ENCODE results near the gene SV2B. TPM values are rescaled to one million over a fixed set of nuclear protein-coding genes. Genes with fewer than 3 reads are reported as not detected.

Gene SV2B
- polyA plus RNA-seq, 4 donors = 0.25 to 2.0 TPM; not detected in 2

GRCh38 chr15:91110407-91110806 lies 10.3 kb downstream of the SV2B start:
- Histone ChIP-seq H3K4me1 (ENCODE audit: control insufficient read depth in 3 of 3, insufficient read depth in 2 of 3, low read depth in 1 of 3, low read length in 2 of 3) (no peaks in the 10 kb centered on the region), H3K9me3 (ENCODE audit: control insufficient read depth in 2 of 2, insufficient read depth in 1 of 2, low read depth in 1 of 2, low read length in 1 of 2) (no peaks in the 10 kb centered on the region)
- WGBS, 3 donors = 78 to 84% (median 84%) methylated on average over 11 of the region's 11 CpGs

GRCh38 chr15:91113030-91113429 lies 13.0 kb downstream of the SV2B start:
- H3K36me3 ChIP-seq (ENCODE audit: control insufficient read depth in 3 of 3, insufficient read depth in 2 of 3, low read depth in 1 of 3, low read length in 3 of 3) = no peaks in the 10 kb centered on the region
- DNase-seq (no peak), FAIRE-seq (no peak)
- H3K4me3 ChIP-seq (ENCODE audit: low read depth in 1 of 3, low read length in 3 of 3) = no peak overlapping the region
- H3K4me1 ChIP-seq (ENCODE audit: control insufficient read depth in 3 of 3, insufficient read depth in 2 of 3, low read depth in 1 of 3, low read length in 2 of 3) = no peaks in the 10 kb centered on the region
- peaks cover 0 to 4% of the 10 kb centered on the region in 2 donors for H3K9me3 ChIP-seq (ENCODE audit: control insufficient read depth in 2 of 2, insufficient read depth in 1 of 2, low read depth in 1 of 2, low read length in 1 of 2)
- H3K27me3 ChIP-seq (ENCODE audit: control insufficient read depth in 3 of 3, insufficient read depth in 3 of 3, low read length in 3 of 3) = peaks cover 0 to 3% (median 0%) of the 10 kb centered on the region in 3 donors
- no peak overlapping the region for H3K27ac ChIP-seq (ENCODE audit: low read depth in 1 of 3, low read length in 2 of 3)
- 40 to 52% (median 40%) methylated on average over 6 of the region's 6 CpGs for WGBS, 3 donors

More at GRCh38 chr15:91110407-91110806, 10.3 kb downstream of the SV2B start:
- H3K27me3 ChIP-seq (ENCODE audit: control insufficient read depth in 3 of 3, insufficient read depth in 3 of 3, low read length in 3 of 3) = peaks cover 0 to 3% (median 0%) of the 10 kb centered on the region in 3 donors
- no peaks in the 10 kb centered on the region for H3K36me3 ChIP-seq (ENCODE audit: control insufficient read depth in 3 of 3, insufficient read depth in 2 of 3, low read depth in 1 of 3, low read length in 3 of 3)
- H3K27ac ChIP-seq (ENCODE audit: low read depth in 1 of 3, low read length in 2 of 3) = no peak overlapping the region
- no peak for FAIRE-seq
- no peak overlapping the region for H3K4me3 ChIP-seq (ENCODE audit: low read depth in 1 of 3, low read length in 3 of 3)
- DNase-seq = no peak

- FAIRE-seq (no peak), DNase-seq (no peak)
- peaks cover 0 to 4% of the 10 kb centered on the region in 2 donors for H3K9me3 ChIP-seq (ENCODE audit: control insufficient read depth in 2 of 2, insufficient read depth in 1 of 2, low read depth in 1 of 2, low read length in 1 of 2)
- H3K27ac ChIP-seq (ENCODE audit: low read depth in 1 of 3, low read length in 2 of 3) = no peak overlapping the region
- no peaks in the 10 kb centered on the region for H3K36me3 ChIP-seq (ENCODE audit: control insufficient read depth in 3 of 3, insufficient read depth in 2 of 3, low read depth in 1 of 3, low read length in 3 of 3)
- H3K4me3 ChIP-seq (ENCODE audit: low read depth in 1 of 3, low read length in 3 of 3) = no peak overlapping the region
- peaks cover 0 to 3% (median 0%) of the 10 kb centered on the region in 3 donors for H3K27me3 ChIP-seq (ENCODE audit: control insufficient read depth in 3 of 3, insufficient read depth in 3 of 3, low read length in 3 of 3)
- 33 to 60% (median 59%) methylated on average over 5 of the region's 5 CpGs for WGBS, 3 donors
- no peaks in the 10 kb centered on the region for H3K4me1 ChIP-seq (ENCODE audit: control insufficient read depth in 3 of 3, insufficient read depth in 2 of 3, low read depth in 1 of 3, low read length in 2 of 3)
Measured at GRCh38 chr15:91114301-91114700, 14.2 kb downstream of the SV2B start.

GRCh38 chr15:91116113-91117067 lies 16.3 kb downstream of the SV2B start:
- H3K4me1 ChIP-seq (ENCODE audit: control insufficient read depth in 3 of 3, insufficient read depth in 2 of 3, low read depth in 1 of 3, low read length in 2 of 3) = no peaks in the 10 kb centered on the region
- no peak overlapping the region for H3K27ac ChIP-seq (ENCODE audit: low read depth in 1 of 3, low read length in 2 of 3)
- 24 to 37% (median 27%) methylated on average over 9 of the region's 9 CpGs for WGBS, 3 donors
- peaks cover 0 to 4% of the 10 kb centered on the region in 2 donors for H3K9me3 ChIP-seq (ENCODE audit: control insufficient read depth in 2 of 2, insufficient read depth in 1 of 2, low read depth in 1 of 2, low read length in 1 of 2)
- H3K27me3 ChIP-seq (ENCODE audit: control insufficient read depth in 3 of 3, insufficient read depth in 3 of 3, low read length in 3 of 3) = peaks cover 0 to 3% (median 0%) of the 10 kb centered on the region in 3 donors
- peak in 1 of 2 donors; percentile 19 for DNase-seq
- H3K4me3 ChIP-seq (ENCODE audit: low read depth in 1 of 3, low read length in 3 of 3) = no peak overlapping the region
- FAIRE-seq = no peak
- H3K36me3 ChIP-seq (ENCODE audit: control insufficient read depth in 3 of 3, insufficient read depth in 2 of 3, low read depth in 1 of 3, low read length in 3 of 3) = no peaks in the 10 kb centered on the region

- Histone ChIP-seq H3K27ac (ENCODE audit: low read depth in 1 of 3, low read length in 2 of 3) (no peak overlapping the region), H3K9me3 (ENCODE audit: control insufficient read depth in 2 of 2, insufficient read depth in 1 of 2, low read depth in 1 of 2, low read length in 1 of 2) (peaks cover 0 to 4% of the 10 kb centered on the region in 2 donors), H3K4me1 (ENCODE audit: control insufficient read depth in 3 of 3, insufficient read depth in 2 of 3, low read depth in 1 of 3, low read length in 2 of 3) (no peaks in the 10 kb centered on the region), H3K4me3 (ENCODE audit: low read depth in 1 of 3, low read length in 3 of 3) (no peak overlapping the region), H3K36me3 (ENCODE audit: control insufficient read depth in 3 of 3, insufficient read depth in 2 of 3, low read depth in 1 of 3, low read length in 3 of 3) (no peaks in the 10 kb centered on the region), H3K27me3 (ENCODE audit: control insufficient read depth in 3 of 3, insufficient read depth in 3 of 3, low read length in 3 of 3) (peaks cover 0 to 3% (median 0%) of the 10 kb centered on the region in 3 donors)
- FAIRE-seq (no peak), DNase-seq (no peak)
- 75 to 93% (median 92%) methylated on average over 1 of the region's 1 CpG for WGBS, 3 donors
Measured at GRCh38 chr15:91117375-91117774, 17.3 kb downstream of the SV2B start.

GRCh38 chr15:91118817-91119590 lies 18.9 kb downstream of the SV2B start:
- Histone ChIP-seq H3K4me3 (ENCODE audit: low read depth in 1 of 3, low read length in 3 of 3) (no peak overlapping the region), H3K36me3 (ENCODE audit: control insufficient read depth in 3 of 3, insufficient read depth in 2 of 3, low read depth in 1 of 3, low read length in 3 of 3) (no peaks in the 10 kb centered on the region), H3K9me3 (ENCODE audit: control insufficient read depth in 2 of 2, insufficient read depth in 1 of 2, low read depth in 1 of 2, low read length in 1 of 2) (peaks cover 0 to 4% of the 10 kb centered on the region in 2 donors), H3K4me1 (ENCODE audit: control insufficient read depth in 3 of 3, insufficient read depth in 2 of 3, low read depth in 1 of 3, low read length in 2 of 3) (no peaks in the 10 kb centered on the region), H3K27me3 (ENCODE audit: control insufficient read depth in 3 of 3, insufficient read depth in 3 of 3, low read length in 3 of 3) (peaks cover 0 to 3% (median 0%) of the 10 kb centered on the region in 3 donors), H3K27ac (ENCODE audit: low read depth in 1 of 3, low read length in 2 of 3) (no peak overlapping the region)
- DNase-seq (no peak), FAIRE-seq (no peak)
- WGBS, 3 donors = 64 to 86% (median 74%) methylated on average over 12 of the region's 12 CpGs

- Histone ChIP-seq H3K4me1 (ENCODE audit: control insufficient read depth in 3 of 3, insufficient read depth in 2 of 3, low read depth in 1 of 3, low read length in 2 of 3) (no peaks in the 10 kb centered on the region), H3K27ac (ENCODE audit: low read depth in 1 of 3, low read length in 2 of 3) (no peak overlapping the region), H3K36me3 (ENCODE audit: control insufficient read depth in 3 of 3, insufficient read depth in 2 of 3, low read depth in 1 of 3, low read length in 3 of 3) (no peaks in the 10 kb centered on the region), H3K27me3 (ENCODE audit: control insufficient read depth in 3 of 3, insufficient read depth in 3 of 3, low read length in 3 of 3) (no peaks in the 10 kb centered on the region), H3K4me3 (ENCODE audit: low read depth in 1 of 3, low read length in 3 of 3) (no peak overlapping the region), H3K9me3 (ENCODE audit: control insufficient read depth in 2 of 2, insufficient read depth in 1 of 2, low read depth in 1 of 2, low read length in 1 of 2) (no peaks in the 10 kb centered on the region)
- DNase-seq = no peak
- no peak for FAIRE-seq
- WGBS, 3 donors = 46 to 84% (median 60%) methylated on average over 1 of the region's 1 CpG
Measured at GRCh38 chr15:91122296-91122695, 22.2 kb downstream of the SV2B start.

- DNase-seq (no peak), FAIRE-seq (no peak)
- Histone ChIP-seq H3K27me3 (ENCODE audit: control insufficient read depth in 3 of 3, insufficient read depth in 3 of 3, low read length in 3 of 3) (no peaks in the 10 kb centered on the region), H3K4me1 (ENCODE audit: control insufficient read depth in 3 of 3, insufficient read depth in 2 of 3, low read depth in 1 of 3, low read length in 2 of 3) (no peaks in the 10 kb centered on the region), H3K4me3 (ENCODE audit: low read depth in 1 of 3, low read length in 3 of 3) (no peak overlapping the region), H3K36me3 (ENCODE audit: control insufficient read depth in 3 of 3, insufficient read depth in 2 of 3, low read depth in 1 of 3, low read length in 3 of 3) (no peaks in the 10 kb centered on the region), H3K27ac (ENCODE audit: low read depth in 1 of 3, low read length in 2 of 3) (no peak overlapping the region), H3K9me3 (ENCODE audit: control insufficient read depth in 2 of 2, insufficient read depth in 1 of 2, low read depth in 1 of 2, low read length in 1 of 2) (no peaks in the 10 kb centered on the region)
- WGBS, 3 donors = 53 to 61% (median 60%) methylated on average over 5 of the region's 5 CpGs
Measured at GRCh38 chr15:91124132-91124531, 24.1 kb downstream of the SV2B start.

Measured in small intestine (tissue), 7 donors.